HepG2 (cell line): ENCODE data around the gene PHF10. TPM values are rescaled to one million over a fixed set of nuclear protein-coding genes. Genes with fewer than 3 reads are reported as not detected.

Experiments
- ERF ChIP-seq: IDR thresholded peaks from 2 replicates; pipeline ENCODE4 v1.6.1; 2018; ENCODE audit warnings: missing biosample characterization, missing genetic modification reagents
- FOXK1 ChIP-seq: sonication (generic); formaldehyde crosslinking; IDR thresholded peaks from 2 replicates; pipeline ENCODE4 v1.4.0; 2020; ENCODE audit warnings: low read depth, missing genetic modification reagents, borderline replicate concordance
- HMG20A ChIP-seq: IDR thresholded peaks from 2 replicates; pipeline ENCODE4 v1.6.1; 2016; ENCODE audit warnings: borderline replicate concordance
- HNRNPUL1 ChIP-seq: fragments of 200-400 bp; formaldehyde crosslinking; IDR thresholded peaks from 2 replicates; pipeline ENCODE4 v1.6.1; 2017; ENCODE audit warnings: low read depth, mild to moderate bottlenecking, low read length, moderate library complexity
- JARID2 ChIP-seq: sonication (generic); formaldehyde crosslinking; IDR thresholded peaks from 2 replicates; pipeline ENCODE4 v1.8.1; 2023; ENCODE audit warnings: missing genetic modification reagents, inconsistent platforms; ENCODE audit not compliant: insufficient replicate concordance
- RFX3 ChIP-seq: IDR thresholded peaks from 2 replicates; pipeline ENCODE4 v1.6.1; 2016; ENCODE audit warnings: missing biosample characterization, missing genetic modification reagents
- RFXAP ChIP-seq: sonication (generic); formaldehyde crosslinking; IDR thresholded peaks from 2 replicates; pipeline ENCODE4 v1.4.0; 2020; ENCODE audit warnings: missing genetic modification reagents, borderline replicate concordance
- ZNF10 ChIP-seq: sonication (generic); formaldehyde crosslinking; IDR thresholded peaks from 2 replicates; pipeline ENCODE4 v1.4.0; 2020; ENCODE audit warnings: mild to moderate bottlenecking, low read depth, missing genetic modification reagents, borderline replicate concordance
- ZNF205 ChIP-seq: IDR thresholded peaks from 2 replicates; pipeline ENCODE4 v1.6.1; 2018; ENCODE audit warnings: missing biosample characterization, missing genetic modification reagents
- ZNF589 ChIP-seq: sonication (generic); formaldehyde crosslinking; conservative IDR thresholded peaks from 2 replicates; pipeline ENCODE4 v1.8.0; 2022; ENCODE audit warnings: mild to moderate bottlenecking, moderate library complexity, missing genetic modification reagents
- polyA plus RNA-seq, 8 experiments: library from polyadenylated mRNA; depleted of rRNA in 3 of 8; stranded (reverse) in 7 of 8; unstranded in 1 of 8; fragments of >200 nt; fragmentation: Illumina TruSeq in 4 of 8; extraction: Trizol in 4 of 8; gene quantifications; 2 replicates each; pipeline versions ENCODE4 v1.2.1 to v1.2.3, GENCODE V29; 2011 to 2016; ENCODE audit warnings: low read depth in 4 of 8, missing spikeins in 1 of 8, mixed read lengths in 1 of 8; ENCODE audit not compliant: insufficient read depth in 1 of 8
- total RNA-seq, 5 experiments: library from RNA; depleted of rRNA; stranded (reverse); fragments of >200 nt; fragmentation: Illumina TruSeq; extraction: Trizol; gene quantifications; 2 replicates each; pipeline ENCODE4 v1.2.3, GENCODE V29; 2016; ENCODE audit warnings: low read depth in 1 of 5
- TF ChIP-seq, protein P1 (sequence below): sonication (generic); formaldehyde crosslinking; IDR thresholded peaks from 2 replicates; pipeline ENCODE4 v1.5.1; 2020; ENCODE audit warnings: mild to moderate bottlenecking, missing genetic modification reagents, borderline replicate concordance
- TF ChIP-seq, protein P2 (sequence below): IDR thresholded peaks from 2 replicates; pipeline ENCODE4 v1.6.1; 2016; ENCODE audit warnings: mild to moderate bottlenecking
- TF ChIP-seq, protein P3 (sequence below): IDR thresholded peaks from 2 replicates; pipeline ENCODE4 v1.4.0; 2020; ENCODE audit warnings: mild to moderate bottlenecking, missing genetic modification reagents
- TF ChIP-seq, protein P4 (sequence below): sonication (generic); formaldehyde crosslinking; IDR thresholded peaks from 2 replicates; pipeline ENCODE4 v1.4.0; 2020; ENCODE audit warnings: missing genetic modification reagents, borderline replicate concordance

Gene PHF10
- total and polyA plus RNA-seq, 2 of the 13 experiments (the other 11 are each of a cell fraction or from before 2014, with no cell fraction given) = 42.1 to 84.1 TPM

DNA sequence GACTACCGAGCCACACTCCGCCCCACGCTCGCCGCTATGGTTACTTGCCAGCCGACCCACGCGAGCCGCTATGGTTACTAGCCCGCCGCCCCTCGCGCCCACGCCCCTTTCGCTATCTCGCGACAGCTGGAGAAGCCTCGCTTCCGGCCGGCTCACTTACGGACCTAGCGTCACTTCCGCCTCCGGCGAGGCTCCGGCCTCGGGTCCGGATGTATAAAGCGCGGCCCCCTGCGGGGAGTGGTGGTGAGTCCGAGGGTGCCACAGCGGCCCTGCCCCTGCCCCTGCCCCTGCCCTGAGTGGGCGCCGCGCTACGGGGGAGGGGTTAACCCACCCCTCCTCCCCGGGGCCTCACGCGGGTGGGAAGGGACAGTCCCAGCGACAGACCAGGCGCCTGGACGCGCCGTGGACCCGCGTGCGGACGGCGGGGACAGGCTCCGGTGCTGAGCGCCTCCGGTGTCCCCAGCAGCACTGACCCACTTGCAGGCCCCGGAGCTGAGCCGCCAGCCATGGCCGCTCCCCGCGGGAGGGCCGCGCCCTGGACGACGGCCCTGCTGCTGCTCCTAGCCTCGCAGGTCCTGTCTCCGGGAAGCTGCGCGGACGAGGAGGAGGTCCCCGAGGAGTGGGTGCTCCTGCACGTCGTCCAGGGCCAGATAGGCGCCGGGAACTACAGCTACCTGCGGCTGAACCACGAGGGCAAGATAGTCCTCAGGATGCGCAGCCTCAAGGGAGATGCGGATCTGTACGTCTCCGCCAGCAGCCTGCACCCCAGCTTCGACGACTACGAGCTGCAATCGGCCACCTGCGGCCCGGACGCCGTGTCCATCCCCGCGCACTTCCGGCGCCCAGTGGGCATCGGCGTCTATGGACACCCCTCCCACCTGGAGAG lies 22.1 kb downstream of the PHF10 start, which contains the start of the genes C6orf120 and WDR27 (continued):
- TF ChIP-seq JARID2 (CRISPR knock-in tag) = peak; percentile 67
- TF ChIP-seq, protein P1, sequence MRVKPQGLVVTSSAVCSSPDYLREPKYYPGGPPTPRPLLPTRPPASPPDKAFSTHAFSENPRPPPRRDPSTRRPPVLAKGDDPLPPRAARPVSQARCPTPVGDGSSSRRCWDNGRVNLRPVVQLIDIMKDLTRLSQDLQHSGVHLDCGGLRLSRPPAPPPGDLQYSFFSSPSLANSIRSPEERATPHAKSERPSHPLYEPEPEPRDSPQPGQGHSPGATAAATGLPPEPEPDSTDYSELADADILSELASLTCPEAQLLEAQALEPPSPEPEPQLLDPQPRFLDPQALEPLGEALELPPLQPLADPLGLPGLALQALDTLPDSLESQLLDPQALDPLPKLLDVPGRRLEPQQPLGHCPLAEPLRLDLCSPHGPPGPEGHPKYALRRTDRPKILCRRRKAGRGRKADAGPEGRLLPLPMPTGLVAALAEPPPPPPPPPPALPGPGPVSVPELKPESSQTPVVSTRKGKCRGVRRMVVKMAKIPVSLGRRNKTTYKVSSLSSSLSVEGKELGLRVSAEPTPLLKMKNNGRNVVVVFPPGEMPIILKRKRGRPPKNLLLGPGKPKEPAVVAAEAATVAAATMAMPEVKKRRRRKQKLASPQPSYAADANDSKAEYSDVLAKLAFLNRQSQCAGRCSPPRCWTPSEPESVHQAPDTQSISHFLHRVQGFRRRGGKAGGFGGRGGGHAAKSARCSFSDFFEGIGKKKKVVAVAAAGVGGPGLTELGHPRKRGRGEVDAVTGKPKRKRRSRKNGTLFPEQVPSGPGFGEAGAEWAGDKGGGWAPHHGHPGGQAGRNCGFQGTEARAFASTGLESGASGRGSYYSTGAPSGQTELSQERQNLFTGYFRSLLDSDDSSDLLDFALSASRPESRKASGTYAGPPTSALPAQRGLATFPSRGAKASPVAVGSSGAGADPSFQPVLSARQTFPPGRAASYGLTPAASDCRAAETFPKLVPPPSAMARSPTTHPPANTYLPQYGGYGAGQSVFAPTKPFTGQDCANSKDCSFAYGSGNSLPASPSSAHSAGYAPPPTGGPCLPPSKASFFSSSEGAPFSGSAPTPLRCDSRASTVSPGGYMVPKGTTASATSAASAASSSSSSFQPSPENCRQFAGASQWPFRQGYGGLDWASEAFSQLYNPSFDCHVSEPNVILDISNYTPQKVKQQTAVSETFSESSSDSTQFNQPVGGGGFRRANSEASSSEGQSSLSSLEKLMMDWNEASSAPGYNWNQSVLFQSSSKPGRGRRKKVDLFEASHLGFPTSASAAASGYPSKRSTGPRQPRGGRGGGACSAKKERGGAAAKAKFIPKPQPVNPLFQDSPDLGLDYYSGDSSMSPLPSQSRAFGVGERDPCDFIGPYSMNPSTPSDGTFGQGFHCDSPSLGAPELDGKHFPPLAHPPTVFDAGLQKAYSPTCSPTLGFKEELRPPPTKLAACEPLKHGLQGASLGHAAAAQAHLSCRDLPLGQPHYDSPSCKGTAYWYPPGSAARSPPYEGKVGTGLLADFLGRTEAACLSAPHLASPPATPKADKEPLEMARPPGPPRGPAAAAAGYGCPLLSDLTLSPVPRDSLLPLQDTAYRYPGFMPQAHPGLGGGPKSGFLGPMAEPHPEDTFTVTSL (CRISPR knock-in tag) = peak; percentile 18; the same call in 1 of the 2 replicates
- 0 out of 2 replicates have a peak, but pooled peaks have one; percentile 13 for TF ChIP-seq HMG20A
- TF ChIP-seq ZNF589 (CRISPR knock-in tag) = peak; percentile 93; the same call in 1 of the 2 replicates
- TF ChIP-seq RFXAP (CRISPR knock-in tag) = peak; percentile 84; the same call in 1 of the 2 replicates
- TF ChIP-seq FOXK1 (CRISPR knock-in tag) = peak; percentile 83
- peak; percentile 71 for TF ChIP-seq RFX3 (CRISPR knock-in tag)
- TF ChIP-seq ERF (CRISPR knock-in tag) = peak; percentile 65; the same call in 1 of the 2 replicates
- TF ChIP-seq ZNF10 (CRISPR knock-in tag) = no peak
- TF ChIP-seq, protein P2, sequence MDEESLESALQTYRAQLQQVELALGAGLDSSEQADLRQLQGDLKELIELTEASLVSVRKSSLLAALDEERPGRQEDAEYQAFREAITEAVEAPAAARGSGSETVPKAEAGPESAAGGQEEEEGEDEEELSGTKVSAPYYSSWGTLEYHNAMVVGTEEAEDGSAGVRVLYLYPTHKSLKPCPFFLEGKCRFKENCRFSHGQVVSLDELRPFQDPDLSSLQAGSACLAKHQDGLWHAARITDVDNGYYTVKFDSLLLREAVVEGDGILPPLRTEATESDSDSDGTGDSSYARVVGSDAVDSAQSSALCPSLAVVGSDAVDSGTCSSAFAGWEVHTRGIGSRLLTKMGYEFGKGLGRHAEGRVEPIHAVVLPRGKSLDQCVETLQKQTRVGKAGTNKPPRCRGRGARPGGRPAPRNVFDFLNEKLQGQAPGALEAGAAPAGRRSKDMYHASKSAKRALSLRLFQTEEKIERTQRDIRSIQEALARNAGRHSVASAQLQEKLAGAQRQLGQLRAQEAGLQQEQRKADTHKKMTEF (CRISPR knock-in tag) = peak; percentile 97
- TF ChIP-seq HNRNPUL1 = no peak; the same call in 1 of the 2 replicates
- TF ChIP-seq, protein P3, sequence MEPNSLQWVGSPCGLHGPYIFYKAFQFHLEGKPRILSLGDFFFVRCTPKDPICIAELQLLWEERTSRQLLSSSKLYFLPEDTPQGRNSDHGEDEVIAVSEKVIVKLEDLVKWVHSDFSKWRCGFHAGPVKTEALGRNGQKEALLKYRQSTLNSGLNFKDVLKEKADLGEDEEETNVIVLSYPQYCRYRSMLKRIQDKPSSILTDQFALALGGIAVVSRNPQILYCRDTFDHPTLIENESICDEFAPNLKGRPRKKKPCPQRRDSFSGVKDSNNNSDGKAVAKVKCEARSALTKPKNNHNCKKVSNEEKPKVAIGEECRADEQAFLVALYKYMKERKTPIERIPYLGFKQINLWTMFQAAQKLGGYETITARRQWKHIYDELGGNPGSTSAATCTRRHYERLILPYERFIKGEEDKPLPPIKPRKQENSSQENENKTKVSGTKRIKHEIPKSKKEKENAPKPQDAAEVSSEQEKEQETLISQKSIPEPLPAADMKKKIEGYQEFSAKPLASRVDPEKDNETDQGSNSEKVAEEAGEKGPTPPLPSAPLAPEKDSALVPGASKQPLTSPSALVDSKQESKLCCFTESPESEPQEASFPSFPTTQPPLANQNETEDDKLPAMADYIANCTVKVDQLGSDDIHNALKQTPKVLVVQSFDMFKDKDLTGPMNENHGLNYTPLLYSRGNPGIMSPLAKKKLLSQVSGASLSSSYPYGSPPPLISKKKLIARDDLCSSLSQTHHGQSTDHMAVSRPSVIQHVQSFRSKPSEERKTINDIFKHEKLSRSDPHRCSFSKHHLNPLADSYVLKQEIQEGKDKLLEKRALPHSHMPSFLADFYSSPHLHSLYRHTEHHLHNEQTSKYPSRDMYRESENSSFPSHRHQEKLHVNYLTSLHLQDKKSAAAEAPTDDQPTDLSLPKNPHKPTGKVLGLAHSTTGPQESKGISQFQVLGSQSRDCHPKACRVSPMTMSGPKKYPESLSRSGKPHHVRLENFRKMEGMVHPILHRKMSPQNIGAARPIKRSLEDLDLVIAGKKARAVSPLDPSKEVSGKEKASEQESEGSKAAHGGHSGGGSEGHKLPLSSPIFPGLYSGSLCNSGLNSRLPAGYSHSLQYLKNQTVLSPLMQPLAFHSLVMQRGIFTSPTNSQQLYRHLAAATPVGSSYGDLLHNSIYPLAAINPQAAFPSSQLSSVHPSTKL (CRISPR knock-in tag) = peak; percentile 53
- TF ChIP-seq, protein P4, sequence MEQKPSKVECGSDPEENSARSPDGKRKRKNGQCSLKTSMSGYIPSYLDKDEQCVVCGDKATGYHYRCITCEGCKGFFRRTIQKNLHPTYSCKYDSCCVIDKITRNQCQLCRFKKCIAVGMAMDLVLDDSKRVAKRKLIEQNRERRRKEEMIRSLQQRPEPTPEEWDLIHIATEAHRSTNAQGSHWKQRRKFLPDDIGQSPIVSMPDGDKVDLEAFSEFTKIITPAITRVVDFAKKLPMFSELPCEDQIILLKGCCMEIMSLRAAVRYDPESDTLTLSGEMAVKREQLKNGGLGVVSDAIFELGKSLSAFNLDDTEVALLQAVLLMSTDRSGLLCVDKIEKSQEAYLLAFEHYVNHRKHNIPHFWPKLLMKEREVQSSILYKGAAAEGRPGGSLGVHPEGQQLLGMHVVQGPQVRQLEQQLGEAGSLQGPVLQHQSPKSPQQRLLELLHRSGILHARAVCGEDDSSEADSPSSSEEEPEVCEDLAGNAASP (CRISPR knock-in tag) = no peak; the same call in 1 of the 2 replicates
- TF ChIP-seq ZNF205 = 0 out of 2 replicates have a peak, but pooled peaks have one; percentile 77
